ENCODE measurements around the gene UROC1.

GRCh38 chr3:126549861-126550487 is 32.4 kb upstream of the UROC1 start:
- TF ChIP-seq CTCF (IDR thresholded peaks at IDR 0.05; ENCODE audit: insufficient read depth, low read length), result no peak
- no peak for TF ChIP-seq POLR2AphosphoS5 (IDR thresholded peaks at IDR 0.05; ENCODE audit: low read depth)

All from HL-60 (cell line).